Duodenal mucosa (tissue), 2 donors: ENCODE results near the gene PHRF1.
A peak's percentile ranks its signal among the peaks of the same experiment; 100 is the strongest.
"Not testable (repeated sequence)": the region's sequence is repeated elsewhere in the genome, so short reads cannot be mapped to it uniquely, and the experiment has no call there.

Experiments used
- H3K27ac ChIP-seq: one replicate; pipeline ENCODE4 v1.7.0; 2013; ENCODE audit warnings: low read depth, low read length
- H3K27me3 ChIP-seq, 2 donors: one replicate each; pipeline ENCODE4 v1.7.0; 2013; ENCODE audit warnings: low read length in 2 of 2, control low read depth in 1 of 2; ENCODE audit not compliant: insufficient read depth in 2 of 2, control insufficient read depth in 1 of 2
- H3K36me3 ChIP-seq, 2 donors: one replicate each; pipeline ENCODE4 v1.7.0; 2013; ENCODE audit warnings: low read length in 2 of 2, control low read depth in 1 of 2; ENCODE audit not compliant: insufficient read depth in 2 of 2, control insufficient read depth in 1 of 2
- H3K4me1 ChIP-seq, 2 donors: one replicate each; pipeline ENCODE4 v1.7.0; 2013; ENCODE audit warnings: low read length in 2 of 2, control low read depth in 1 of 2; ENCODE audit not compliant: insufficient read depth in 2 of 2, control insufficient read depth in 1 of 2
- H3K4me3 ChIP-seq, 2 donors: one replicate each; pipeline ENCODE4 v1.7.0; 2013; ENCODE audit warnings: low read length in 2 of 2, low read depth in 1 of 2
- H3K9ac ChIP-seq, 2 donors: one replicate each; pipeline ENCODE4 v1.7.0; 2013; ENCODE audit warnings: low read length in 2 of 2, low read depth in 1 of 2
- H3K9me3 ChIP-seq, 2 donors: one replicate each; pipeline ENCODE4 v1.7.0; 2013; ENCODE audit warnings: low read length in 2 of 2, control low read depth in 1 of 2; ENCODE audit not compliant: control insufficient read depth in 1 of 2

Gene PHRF1

GRCh38 chr11:643366-643765 is 67.1 kb downstream of the PHRF1 start:
- H3K4me1 ChIP-seq, result no peaks in the 10 kb centered on the region
- no peaks in the 10 kb centered on the region for H3K9me3 ChIP-seq
- no peak overlapping the region for H3K4me3 ChIP-seq
- H3K9ac ChIP-seq, result no peak overlapping the region
- no peak overlapping the region for H3K27ac ChIP-seq
- H3K27me3 ChIP-seq, result peaks cover 7 to 8% of the 10 kb centered on the region in 2 donors
- peaks cover 0 to 13% of the 10 kb centered on the region in 2 donors for H3K36me3 ChIP-seq

GRCh38 chr11:643849-644738 is 67.8 kb downstream of the PHRF1 start:
- peaks cover 1 to 2% of the 10 kb centered on the region in 2 donors for H3K27me3 ChIP-seq
- no peak overlapping the region for H3K4me3 ChIP-seq
- H3K27ac ChIP-seq, result no peak overlapping the region
- peaks cover 0 to 13% of the 10 kb centered on the region in 2 donors for H3K36me3 ChIP-seq
- H3K9ac ChIP-seq, result no peak overlapping the region
- no peaks in the 10 kb centered on the region for H3K4me1 ChIP-seq
- no peaks in the 10 kb centered on the region for H3K9me3 ChIP-seq

GRCh38 chr11:645536-645935 is 69.3 kb downstream of the PHRF1 start:
- no peaks in the 10 kb centered on the region for H3K4me1 ChIP-seq
- no peaks in the 10 kb centered on the region for H3K27me3 ChIP-seq
- no peak overlapping the region for H3K9ac ChIP-seq
- H3K36me3 ChIP-seq, result peaks cover 0 to 13% of the 10 kb centered on the region in 2 donors
- no peak overlapping the region for H3K4me3 ChIP-seq
- H3K27ac ChIP-seq, result no peak overlapping the region
- no peaks in the 10 kb centered on the region for H3K9me3 ChIP-seq

DNA sequence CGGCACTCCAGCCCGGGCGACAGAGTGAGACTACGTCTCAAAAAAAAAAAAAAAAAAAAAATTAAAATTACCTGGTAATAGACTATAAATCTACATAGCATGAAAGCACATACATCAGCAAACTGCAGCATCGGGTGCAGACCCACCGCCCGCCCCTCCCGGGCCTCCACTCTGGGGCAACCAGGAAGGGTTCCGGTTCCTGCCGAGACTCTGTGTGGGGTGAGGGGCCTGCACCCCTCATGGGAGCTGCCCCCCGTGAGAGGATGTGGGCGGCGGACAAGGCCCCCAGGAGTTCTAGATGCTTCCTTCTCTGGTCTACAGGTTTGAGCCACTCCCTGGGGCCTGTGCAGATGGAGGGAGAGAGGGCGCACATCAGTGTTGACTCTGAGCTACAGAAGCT is 69.9 kb downstream of the PHRF1 start:
- Histone ChIP-seq H3K4me3 (no peak overlapping the region), H3K27ac (no peak overlapping the region), H3K27me3 (no peaks in the 10 kb centered on the region), H3K9me3 (no peaks in the 10 kb centered on the region), H3K4me1 (no peaks in the 10 kb centered on the region), H3K36me3 (peaks cover 0 to 13% of the 10 kb centered on the region in 2 donors), H3K9ac (no peak overlapping the region)

DNA sequence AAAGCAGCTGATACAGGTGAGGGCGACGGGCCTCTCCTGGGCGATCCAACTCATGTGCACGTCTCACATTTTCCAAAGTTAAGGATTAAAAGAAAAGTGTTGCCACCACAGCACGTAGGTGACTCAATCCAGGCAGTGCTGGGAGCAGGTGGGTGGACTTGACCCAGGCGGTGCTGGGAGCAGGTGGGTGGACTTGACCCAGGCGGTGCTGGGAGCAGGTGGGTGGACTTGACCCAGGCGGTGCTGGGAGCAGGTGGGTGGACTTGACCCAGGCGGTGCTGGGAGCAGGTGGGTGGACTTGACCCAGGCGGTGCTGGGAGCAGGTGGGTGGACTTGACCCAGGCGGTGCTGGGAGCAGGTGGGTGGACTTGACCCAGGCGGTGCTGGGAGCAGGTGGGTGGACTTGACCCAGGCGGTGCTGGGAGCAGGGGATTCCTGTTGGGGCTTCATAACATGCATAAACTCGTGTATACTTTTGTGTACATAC is 71.4 kb downstream of the PHRF1 start:
- not testable (repeated sequence) for H3K27ac ChIP-seq, H3K4me1 ChIP-seq, H3K27me3 ChIP-seq, H3K9me3 ChIP-seq, H3K4me3 ChIP-seq
- peak overlapping the region in 1 of 2 donors; percentile 2 for H3K9ac ChIP-seq
- H3K36me3 ChIP-seq, result peaks cover 0 to 13% of the 10 kb centered on the region in 2 donors

- Histone ChIP-seq H3K27me3 (no peaks in the 10 kb centered on the region), H3K27ac (no peak overlapping the region), H3K4me1 (peaks cover 3 to 11% of the 10 kb centered on the region in 2 donors), H3K9ac (no peak overlapping the region), H3K4me3 (no peak overlapping the region), H3K36me3 (peaks cover 0 to 7% of the 10 kb centered on the region in 2 donors), H3K9me3 (no peaks in the 10 kb centered on the region)
These were observed 74.2 kb downstream of the PHRF1 start for GRCh38 chr11:650482-650881.

GRCh38 chr11:653136-653535 is 76.9 kb downstream of the PHRF1 start:
- not testable (repeated sequence) for H3K36me3 ChIP-seq, H3K9me3 ChIP-seq, H3K4me3 ChIP-seq, H3K27ac ChIP-seq, H3K9ac ChIP-seq, H3K27me3 ChIP-seq
- peaks cover 18 to 35% of the 10 kb centered on the region in 2 donors for H3K4me1 ChIP-seq

GRCh38 chr11:653837-654236 is 77.6 kb downstream of the PHRF1 start:
- H3K9me3 ChIP-seq, result no peaks in the 10 kb centered on the region
- peaks cover 18 to 42% of the 10 kb centered on the region in 2 donors for H3K4me1 ChIP-seq
- H3K27me3 ChIP-seq, result no peaks in the 10 kb centered on the region
- H3K27ac ChIP-seq, result no peak overlapping the region
- no peak overlapping the region for H3K4me3 ChIP-seq
- peaks cover 0 to 7% of the 10 kb centered on the region in 2 donors for H3K36me3 ChIP-seq
- H3K9ac ChIP-seq, result no peak overlapping the region

DNA sequence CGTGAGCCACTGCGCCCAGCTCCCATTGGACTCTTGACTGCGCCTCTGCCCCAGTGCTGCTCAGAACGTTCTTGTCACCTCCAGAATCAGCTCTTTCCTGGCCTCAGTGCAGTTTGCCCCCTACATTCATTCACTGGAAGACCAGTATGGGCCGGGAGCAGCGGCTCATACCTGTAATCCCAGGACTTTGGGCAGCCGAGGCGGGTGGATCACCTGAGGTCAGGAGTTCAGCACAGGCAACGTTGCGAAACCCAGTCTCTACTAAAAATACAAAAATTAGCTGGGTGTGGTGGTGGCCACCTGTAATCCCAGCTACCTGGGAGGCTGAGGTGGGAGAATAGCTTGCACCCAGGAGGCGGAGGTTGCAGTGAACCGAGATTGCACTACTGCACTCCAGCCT is 78.2 kb downstream of the PHRF1 start:
- not testable (repeated sequence) for H3K4me3 ChIP-seq, H3K27ac ChIP-seq, H3K27me3 ChIP-seq, H3K36me3 ChIP-seq, H3K9me3 ChIP-seq, H3K9ac ChIP-seq
- peaks cover 21 to 45% of the 10 kb centered on the region in 2 donors for H3K4me1 ChIP-seq

GRCh38 chr11:655036-655726 is 78.9 kb downstream of the PHRF1 start:
- H3K9me3 ChIP-seq, result no peaks in the 10 kb centered on the region
- peak overlapping the region; percentile 58 for H3K27ac ChIP-seq
- H3K4me1 ChIP-seq, result peaks cover 28 to 52% of the 10 kb centered on the region in 2 donors
- no peaks in the 10 kb centered on the region for H3K27me3 ChIP-seq
- peak overlapping the region in 1 of 2 donors; percentile 38 for H3K9ac ChIP-seq
- H3K36me3 ChIP-seq, result peaks cover 0 to 11% of the 10 kb centered on the region in 2 donors
- peak overlapping the region; percentile 29 to 40 for H3K4me3 ChIP-seq
